HG03097 (cell line): Measurements from ENCODE around the gene CORO1C.

Source experiments
- ATAC-seq: cut with Tn5 transposase; IDR thresholded peaks from one replicate; pipeline ENCODE4 v1.9.1; 2021; ENCODE audit not compliant: unreplicated experiment, low FRiP score

The CORO1C gene

DNA sequence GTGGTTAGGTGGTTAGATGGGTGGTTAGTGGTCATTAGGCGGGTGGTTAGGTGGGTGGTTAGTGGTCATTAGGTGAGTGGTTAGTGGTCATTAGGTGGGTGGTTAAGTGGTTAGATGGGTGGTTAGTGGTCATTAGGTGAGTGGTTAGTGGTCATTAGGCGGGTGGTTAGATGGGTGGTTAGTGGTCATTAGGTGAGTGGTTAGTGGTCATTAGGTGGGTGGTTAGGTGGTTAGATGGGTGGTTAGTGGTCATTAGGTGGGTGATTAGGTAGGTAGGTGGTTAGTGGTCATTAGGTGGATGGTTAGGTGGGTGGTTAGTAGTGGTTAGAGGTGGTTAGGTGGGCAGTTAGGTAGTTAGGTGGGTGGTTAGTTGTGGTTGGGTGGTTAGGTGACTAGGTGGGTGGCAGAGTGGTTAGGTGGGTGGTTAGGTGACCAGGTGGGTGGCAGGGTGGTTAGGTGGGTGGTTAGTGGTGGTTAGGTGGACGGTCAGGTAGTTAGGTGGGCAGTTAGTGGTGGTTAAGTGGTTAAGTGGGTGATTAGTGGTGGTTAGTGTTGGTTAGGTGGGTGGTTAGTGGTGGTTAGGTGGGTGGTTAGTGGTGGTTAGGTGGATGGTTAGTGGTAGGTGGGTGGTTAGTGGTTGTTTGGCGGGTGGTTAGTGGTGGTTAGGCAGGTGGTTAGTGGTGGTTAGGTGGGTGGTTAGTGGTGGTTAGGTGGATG is 125.5 kb downstream of the CORO1C start:
- no peak for ATAC-seq

DNA sequence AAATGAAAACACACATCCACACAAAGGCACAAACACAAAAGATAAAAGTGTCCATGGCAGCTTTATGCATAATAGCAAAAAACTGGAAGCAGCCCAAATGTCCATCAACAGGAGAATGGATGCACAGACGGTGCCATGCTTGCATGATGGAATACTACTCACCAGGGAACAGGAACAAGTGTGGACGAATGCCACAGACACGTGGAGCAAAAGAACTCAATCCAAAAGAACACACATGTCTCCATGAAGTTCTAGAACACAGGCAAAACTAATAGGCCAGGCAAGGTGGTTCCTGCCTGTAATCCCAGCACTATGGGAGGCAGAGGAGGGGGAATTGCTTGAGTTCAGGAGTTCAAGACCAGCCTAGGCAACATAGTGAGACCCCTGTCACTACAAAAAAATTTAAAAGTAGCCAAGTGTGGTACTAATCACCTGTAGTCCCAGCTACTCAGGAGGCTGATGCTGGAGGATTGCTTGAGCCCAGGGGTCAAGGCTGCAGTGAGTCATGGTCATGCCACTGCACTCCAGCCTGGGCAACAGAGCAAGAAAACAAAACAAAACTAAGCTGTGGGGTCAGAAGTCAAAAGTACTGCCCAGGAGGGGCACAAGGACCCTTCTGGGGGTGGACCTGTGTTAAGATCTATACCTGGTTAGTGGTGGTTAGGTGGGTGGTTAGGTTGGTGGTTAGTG is 126.2 kb downstream of the CORO1C start:
- ATAC-seq, result no peak

DNA sequence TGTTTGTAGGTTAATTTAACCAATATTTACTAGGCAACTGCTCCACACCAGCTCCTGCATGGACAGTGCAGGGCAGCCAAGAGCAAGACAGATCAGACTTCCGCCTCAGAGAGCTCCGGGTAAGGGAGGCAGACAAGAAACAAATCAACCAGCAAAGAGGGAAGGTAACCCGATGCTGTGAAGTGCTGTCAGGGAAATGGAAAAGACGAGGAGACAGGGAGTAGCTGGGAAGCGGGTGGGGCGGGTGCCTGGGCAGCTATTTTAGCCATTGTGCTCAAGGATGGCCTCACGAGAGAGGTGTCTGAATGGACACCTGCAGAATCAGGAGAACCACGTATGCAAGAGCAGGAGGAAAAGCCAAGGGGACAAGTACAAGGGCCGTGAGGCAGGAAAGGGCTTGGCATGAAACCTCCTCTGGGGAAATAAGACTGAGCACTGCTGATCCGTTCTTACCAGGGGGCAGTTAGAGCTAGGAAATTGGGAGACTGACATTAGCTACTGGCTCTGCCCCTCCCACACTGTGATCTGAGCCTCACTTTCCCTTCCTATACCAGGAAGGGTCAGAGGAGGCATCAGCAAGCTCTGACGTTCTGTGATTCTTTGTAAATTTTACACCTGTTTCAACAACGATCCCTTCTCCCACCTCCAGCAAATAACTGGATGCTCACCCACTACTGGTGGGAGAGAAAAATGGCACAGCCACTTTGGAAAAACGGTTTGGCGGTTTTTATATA is 126.9 kb downstream of the CORO1C start:
- no peak for ATAC-seq

DNA sequence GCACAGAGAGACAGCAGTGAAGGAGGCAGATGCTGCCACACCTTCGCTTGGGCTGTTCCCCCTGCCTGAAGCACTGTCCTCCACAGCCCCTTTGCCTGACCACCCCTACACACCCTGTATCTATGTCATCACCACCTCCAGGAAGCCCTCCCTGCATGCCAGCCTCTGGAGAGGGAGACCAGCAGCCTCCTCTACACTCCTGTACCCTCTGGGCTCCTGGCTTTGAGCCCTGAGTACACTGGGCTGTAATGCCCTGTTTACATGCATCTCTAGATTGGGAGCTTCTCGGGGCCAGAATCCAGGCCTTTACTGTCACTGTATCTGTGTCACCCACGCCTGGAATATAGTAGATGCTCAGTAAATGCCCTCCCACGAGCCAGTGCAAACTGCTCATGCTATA is 127.6 kb downstream of the CORO1C start:
- no peak for ATAC-seq

DNA sequence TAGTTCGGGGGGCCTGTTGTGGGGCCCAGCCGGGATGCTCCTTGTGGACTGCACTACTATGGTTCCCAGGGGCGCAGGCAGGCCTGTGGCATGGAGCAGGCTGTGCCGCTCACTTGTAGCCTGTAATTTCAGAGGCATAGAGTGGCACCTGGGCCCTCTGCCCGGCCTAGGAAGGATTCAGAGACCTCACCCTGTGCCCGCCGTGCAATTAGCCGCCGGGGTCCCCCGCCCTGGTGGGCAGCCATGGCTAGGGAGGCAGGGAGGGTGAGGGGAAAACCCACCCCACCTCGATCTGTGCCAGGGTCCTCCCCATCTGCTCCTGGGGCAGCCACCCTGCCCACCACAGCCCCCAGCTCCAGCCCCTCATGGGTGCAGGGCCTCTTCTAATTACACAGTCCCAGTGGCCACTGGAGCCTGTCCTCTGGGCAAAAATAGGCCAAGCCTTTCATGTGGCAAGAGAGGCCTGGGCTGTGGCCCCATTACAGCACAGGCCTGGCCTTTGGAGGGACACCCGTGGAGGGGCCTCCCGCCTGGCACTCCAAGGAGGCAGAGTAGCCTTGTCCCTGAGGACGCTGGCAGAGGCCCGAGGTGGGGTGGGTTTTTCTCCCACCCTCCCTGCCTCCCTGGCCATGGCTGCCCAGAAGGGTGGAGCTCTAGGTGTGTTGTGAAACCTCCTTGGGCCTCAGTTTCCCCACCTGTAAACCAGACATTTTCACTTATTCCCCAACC is 128.2 kb downstream of the CORO1C start:
- no peak for ATAC-seq

DNA sequence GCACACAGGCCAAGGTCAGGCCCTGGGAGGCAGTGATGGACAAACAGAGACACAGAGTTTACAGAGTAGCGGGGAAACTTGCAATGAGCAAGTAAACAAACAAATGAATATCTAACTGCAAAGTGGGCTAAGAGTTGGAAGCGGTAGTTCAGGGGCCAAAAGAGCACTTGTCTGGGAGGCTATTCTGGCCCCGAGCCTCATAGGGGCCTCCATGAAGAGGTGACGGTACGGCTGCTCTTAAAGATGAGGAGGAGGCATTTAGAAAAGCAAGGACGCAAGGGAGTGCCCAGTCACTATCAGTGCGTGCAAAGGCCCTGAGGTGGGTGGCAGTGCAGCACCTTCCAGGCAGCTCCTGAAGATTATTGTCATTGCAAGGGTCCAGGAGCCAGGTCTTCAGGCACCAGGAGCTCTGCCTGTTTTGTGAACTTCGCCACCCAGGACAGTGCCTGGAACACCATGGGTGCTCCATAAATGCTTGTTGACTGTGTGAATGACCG is 129.1 kb downstream of the CORO1C start:
- ATAC-seq, result no peak

DNA sequence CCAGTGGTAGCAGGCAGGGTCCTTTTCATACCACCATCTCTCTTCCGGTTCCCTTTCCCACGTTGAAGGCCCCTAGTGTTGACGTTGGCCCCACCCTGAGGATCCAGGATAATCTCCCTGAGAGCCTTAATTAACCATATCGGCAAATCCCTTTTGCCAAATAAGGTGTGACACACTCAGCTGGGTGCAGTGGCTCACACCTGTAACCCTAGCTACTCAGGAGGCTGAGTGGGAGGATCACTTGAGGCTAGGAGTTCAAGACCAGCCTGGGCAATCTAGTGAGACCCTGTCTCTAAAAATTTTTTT is 130.7 kb downstream of the CORO1C start:
- ATAC-seq, result no peak

DNA sequence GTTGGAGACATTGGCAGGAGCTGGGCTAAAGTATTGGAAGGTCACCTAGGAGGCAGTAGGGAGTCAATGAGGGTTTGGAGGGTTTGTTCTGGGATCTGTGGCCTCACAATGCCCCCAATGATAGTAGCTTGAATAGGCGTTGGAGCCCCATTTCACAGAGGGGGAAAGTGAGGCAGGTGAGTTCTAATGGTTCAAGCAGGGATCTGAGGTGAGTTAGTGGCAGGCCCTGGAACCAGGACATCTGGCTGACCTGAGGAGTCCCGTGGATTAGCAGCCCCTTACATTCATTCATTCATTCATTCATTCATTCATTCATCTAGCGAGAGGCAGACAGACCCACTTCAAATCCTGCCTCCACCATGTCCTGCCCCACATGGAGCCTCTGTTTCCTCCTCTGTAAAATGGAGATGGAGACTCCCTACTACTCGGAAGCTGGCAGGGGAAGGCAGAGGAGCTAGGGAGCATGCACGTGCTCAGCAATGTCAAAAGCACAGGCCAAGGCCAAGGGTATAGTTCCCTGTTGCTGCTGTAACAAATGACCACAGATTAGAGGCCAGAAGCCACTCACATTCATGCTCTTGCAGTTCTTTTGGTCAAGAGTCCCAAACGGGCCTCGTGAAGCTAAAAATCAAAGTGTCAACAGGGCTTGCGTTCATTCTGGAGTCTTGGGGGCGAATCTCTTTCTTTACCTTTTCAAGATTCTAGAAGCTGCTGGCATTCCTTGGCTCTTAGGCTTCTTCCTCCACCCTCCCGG is 131.2 kb downstream of the CORO1C start:
- ATAC-seq, result no peak

DNA sequence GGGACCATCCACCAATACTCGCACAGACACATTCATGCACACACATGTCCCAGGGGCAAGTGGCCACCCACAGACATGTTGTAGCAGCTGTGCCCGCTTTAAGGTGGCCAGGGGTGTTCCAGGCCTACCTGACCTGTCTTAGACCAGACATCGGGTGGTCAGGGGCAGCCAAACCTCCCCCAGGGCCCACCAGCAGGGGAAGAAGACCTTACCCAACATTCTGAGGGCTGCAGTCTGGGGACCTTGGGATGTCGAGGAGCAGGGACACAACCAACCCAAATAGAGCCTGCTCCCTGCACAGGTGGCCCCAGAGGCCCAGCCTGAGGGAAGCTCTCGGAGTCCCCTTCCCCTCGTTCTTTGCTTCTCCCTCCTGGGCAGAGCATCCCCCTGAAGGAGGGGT is 131.8 kb downstream of the CORO1C start:
- no peak for ATAC-seq

DNA sequence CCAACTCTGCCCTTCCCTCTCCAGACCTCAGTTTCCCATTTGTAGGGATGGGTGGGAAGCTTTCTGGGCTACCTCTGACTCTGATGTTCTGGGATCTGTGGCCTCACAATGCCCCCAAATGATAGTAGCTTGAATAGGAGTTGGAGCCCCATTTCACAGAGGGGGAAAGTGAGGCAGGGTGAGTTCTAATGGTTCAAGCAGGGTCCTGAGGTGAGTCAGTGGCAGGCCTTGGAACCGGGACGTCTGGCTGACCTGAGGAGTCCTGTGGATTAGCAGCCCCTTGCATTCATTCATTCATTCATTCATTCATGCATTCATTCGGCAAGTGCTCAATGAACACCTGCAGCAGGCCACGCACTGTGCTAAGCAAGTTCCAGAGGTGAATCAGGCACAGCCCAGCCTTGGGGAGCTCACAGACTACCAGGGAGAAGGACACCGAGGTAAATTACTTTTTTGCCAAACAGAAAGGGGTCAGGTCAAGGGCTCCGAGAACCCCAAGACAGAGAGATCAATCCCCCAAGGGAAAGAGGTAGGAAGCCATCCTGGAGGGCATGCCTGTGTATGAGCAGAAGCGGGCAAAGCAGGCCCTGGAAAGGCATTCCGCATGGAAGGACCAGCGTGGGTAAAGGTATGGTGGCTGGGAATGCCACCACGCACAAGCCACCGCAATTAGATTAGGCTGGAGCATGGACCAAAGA is 132.6 kb downstream of the CORO1C start:
- no peak for ATAC-seq

DNA sequence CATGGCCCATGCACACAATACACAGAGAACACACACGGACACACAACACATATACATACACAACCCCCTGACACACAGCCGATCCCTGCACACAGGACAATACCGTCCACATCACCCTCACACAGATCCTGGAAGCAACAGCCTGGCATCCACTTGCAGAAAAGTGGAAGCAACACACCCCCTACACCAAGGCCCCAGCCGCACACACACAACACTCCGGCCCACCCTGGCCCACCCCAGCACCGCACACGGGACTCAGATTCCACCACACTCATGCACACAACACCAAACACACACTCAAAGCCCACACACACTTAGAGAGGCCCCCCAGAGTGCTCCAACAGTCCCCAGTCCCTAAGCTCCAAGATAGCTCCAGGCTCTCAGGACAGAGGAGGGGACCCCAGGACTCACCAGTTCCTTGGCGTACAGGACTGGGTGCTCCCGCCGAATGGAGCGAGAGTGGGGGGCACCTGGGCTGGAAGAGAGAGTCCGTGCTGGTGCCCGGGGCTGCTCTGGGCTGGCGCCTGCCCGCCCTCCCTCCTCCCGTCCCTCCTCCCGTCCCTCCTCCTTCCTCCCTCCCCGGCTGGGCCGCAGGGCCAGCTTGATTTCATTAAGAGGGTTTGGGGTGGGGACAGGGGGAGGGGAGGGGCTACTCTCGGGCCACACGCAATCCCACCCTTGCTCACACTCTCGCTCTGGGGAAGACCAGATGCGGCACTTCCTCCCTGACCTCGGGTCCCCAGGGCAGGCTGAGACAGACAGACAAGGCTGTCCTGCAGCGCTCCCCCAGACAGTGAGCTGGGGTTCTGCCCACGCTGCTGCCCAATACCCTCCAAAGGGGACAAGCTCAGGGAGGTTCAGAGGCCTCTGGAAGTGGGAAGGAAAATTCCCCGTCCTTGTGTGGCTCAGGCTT is 133.5 kb downstream of the CORO1C start, which contains the start of gene TMEM119:
Gene TMEM119 (minus strand): TSS at position 526 of the 913 bp plus-strand sequence. CDS start 5,701 bp downstream, outside the sequence.
- ATAC-seq, result no peak

DNA sequence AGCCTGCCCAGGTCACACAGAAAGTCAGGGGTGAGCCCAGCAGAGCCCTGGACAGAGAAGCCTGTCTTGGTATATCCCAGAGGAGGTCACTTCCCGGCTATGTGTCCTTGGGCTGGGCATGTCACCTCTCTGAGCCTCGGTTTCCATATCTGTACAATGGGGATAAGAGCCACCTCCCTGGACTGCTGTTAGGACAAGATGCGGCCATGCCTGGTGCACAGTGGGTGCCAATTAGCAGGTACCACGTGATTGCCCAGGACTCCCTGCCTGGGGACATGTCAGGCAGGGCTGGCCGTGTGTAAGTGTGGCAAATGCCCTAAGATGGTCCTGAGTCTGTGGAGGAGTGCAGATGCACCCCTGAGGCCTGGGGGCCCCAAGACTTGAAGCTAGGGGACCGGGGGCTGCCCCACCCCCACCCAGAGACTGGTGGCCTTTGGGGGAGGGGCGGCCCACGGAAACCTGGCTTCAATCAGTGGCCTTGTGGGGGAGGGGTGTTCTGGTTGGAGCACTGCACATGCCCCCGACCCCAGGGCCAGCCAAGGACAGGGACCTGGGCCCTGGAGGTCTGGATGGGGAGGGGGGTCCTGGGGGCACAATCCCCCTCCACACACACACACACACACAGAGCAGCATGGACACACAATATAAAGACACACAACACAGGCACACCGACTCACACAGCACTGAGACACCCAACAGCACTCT is 134.3 kb downstream of the CORO1C start:
- no peak for ATAC-seq

DNA sequence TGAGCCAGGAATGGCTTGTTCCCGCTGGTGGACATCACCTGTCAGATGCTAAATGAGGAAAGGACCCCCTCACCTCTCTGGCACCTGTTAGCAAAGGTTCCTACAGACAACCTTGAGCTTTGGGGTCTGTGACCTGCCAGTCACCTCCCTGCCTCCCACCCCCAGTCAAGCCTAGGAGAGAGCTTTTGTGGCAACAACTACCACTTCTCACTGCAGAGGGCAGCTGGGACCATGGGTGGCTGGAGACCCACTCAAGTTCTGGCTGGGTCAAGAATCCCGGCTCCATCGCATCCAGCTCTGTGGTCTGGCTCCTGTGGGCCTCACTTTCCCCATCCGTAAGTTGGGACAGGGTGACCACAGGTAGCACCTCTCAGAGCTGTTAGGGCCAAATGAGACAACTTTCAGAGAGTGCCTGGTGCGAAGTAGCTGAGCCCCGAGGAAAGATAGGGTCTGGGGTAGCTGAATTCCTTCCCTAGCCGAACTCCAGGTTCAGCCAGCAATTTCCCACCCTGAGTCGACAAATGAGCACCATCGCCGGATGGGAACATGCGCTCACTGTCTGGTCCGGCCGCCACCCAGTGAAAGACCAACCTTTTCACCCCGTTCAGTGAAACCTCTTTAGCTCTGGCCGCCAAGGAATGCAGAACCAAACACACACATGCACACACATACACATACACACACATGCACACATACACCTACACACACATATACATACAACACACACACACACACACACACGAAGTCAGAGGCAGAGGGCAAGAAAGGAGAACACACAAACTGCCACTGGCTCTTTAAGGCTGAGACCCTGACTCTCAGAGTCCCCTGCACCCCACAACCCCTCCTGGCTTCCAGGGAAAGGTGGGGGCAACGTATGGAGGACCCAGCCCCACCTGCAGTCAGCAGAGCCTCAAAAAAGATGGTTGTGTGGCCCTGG is 135.3 kb downstream of the CORO1C start:
- ATAC-seq, result no peak
